ENCODE results near the gene SDCCAG8.
"Not testable (repeated sequence)": the region's sequence is repeated elsewhere in the genome, so short reads cannot be mapped to it uniquely, and the experiment has no call there.

Gene SDCCAG8
- long read RNA-seq, donor 1, partial matches to known transcripts, result 0 of 1 reads
- long read RNA-seq, donor 1, other reads (novel, unspliced or antisense), result 0 of 1 reads
- long read RNA-seq, donor 2, partial matches to known transcripts, result 0 of 1 reads
- long read RNA-seq, donor 2, other reads (novel, unspliced or antisense), result 0 of 1 reads
- long read RNA-seq, donor 3, result 0 reads
- long read RNA-seq, donor 4, partial matches to known transcripts, result 5 of 16 reads
- long read RNA-seq, donor 4, other reads (novel, unspliced or antisense), result 7 of 16 reads
- long read RNA-seq, donor 5, partial matches to known transcripts, result 0 of 10 reads
- long read RNA-seq, donor 5, other reads (novel, unspliced or antisense), result 8 of 10 reads
- long read RNA-seq, donor 6, partial matches to known transcripts, result 0 of 5 reads
- long read RNA-seq, donor 6, other reads (novel, unspliced or antisense), result 5 of 5 reads
- long read RNA-seq, donor 7, partial matches to known transcripts, result 0 of 3 reads
- long read RNA-seq, donor 7, other reads (novel, unspliced or antisense), result 0 of 3 reads
- long read RNA-seq, donor 8, partial matches to known transcripts, result 0 of 1 reads
- long read RNA-seq, donor 8, other reads (novel, unspliced or antisense), result 0 of 1 reads

DNA sequence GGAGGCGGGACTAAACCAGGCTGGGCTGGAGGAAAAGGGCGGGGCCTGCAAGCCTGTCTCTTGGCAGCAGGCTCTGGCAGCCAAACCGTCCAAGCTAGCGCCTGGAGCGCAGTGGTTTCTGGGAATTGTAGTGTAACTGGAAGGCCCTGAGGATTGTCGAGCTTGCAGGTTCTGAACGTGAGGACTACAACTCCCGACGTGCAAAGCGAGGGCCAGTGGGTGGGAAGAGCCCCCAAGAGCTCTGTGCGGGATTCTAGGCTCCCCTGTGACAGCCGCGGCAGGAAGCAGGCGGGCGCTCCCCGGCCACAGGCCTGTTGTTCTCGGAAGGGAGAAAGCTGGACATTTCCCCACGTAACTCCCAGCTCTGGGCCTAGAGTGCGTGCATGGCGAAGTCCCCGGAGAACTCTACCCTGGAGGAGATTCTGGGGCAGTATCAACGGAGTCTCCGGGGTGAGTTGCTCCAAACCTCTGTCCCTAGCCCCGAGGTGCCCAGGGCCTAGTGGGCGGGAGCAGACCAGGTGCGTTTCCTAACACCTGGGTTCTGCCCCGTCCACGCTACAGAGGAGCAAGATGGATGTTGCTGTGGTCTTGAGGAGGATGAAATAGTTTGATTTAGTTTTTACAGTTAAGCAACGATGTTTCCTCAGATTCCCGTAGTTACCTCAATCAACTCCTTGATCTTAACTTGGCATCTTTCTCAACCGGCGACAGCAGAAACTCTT is at the start of gene SDCCAG8:
TSS of gene SDCCAG8 (plus strand) at position 251 of the 722 bp plus-strand sequence. CDS start at position 384, 133 bp downstream.
- peak; percentile 98 for DNase-seq

DNA sequence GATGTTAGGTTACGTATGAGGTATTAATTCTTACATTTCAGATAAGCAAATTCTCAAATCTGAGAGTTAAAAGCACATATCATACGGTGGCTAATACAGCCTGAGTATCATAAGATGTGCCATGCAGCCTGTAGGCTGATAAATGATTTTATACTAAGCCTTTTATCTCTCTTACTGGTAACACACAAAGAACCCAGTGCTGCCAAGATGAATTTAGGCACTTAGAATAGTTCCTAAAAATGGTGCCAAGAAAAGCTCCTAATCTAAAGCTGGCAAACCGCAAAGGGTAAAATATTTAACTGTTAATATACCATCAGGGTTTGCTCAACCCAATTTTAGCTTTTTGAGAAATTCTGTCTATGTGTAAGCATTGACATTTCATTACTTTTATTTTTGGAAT is 43.9 kb upstream of the SDCCAG8 start:
- DNase-seq, result not testable (repeated sequence)

DNA sequence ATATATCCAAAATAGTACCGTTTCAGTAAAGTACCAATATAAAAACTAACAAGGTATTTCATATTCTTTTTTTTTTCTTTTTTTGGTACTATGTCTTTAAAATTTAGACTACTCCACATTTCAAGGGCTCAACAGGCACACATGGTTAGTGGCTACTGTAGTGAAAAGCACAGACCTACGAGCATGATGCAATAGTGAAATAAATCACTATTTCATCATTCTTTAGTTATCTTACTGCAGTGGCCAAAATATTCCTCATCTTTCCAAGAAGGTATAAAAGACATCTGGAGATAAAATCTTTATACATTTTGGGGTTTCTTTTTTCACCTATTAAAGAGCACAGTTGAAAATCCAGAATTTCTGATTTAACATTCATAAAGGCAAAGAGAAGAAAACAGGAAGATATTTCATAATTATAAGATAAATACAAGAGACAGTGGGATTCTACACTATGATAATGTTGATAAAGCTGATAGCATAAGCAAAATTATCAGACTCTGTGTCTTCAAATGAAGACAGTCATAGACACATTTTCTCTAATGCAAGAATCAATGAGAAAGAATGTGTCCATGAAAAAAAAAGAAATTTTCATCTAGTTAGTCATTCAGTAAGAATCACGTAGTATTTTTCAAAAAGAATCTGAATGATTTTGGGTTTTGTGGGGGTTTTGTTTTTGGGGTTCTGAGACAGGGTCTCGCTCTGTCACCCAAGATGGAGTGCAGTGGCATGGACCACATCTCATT is 42.6 kb upstream of the SDCCAG8 start:
- DNase-seq, result no peak

DNA sequence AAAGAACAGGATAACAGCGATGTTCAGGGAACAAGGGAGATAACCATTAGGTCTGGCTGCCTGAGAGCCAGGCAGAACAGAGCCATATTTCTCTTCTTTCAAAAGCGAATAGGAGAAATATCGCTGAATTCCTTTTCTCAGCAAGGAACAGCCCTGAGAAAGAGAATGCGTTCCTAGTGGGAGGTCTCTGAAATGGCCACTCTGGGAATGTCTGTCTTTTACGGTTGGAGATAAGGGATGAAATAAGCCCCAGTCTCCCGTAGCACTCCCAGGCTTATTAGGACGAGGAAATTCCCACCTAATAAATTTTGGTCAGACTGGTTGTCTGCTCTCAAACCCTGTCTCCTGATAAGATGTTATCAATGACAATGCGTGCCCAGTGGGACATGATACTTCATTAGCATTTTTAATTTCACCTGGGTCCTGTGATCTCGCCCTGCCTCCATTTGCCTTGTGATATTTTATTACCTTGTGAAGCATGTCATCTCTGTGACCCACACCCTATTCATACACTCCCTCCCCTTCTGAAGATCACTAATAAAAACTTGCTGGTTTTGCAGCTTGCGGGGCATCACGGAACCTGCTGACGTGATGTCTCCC is 40.5 kb upstream of the SDCCAG8 start:
- DNase-seq, result not testable (repeated sequence)

DNA sequence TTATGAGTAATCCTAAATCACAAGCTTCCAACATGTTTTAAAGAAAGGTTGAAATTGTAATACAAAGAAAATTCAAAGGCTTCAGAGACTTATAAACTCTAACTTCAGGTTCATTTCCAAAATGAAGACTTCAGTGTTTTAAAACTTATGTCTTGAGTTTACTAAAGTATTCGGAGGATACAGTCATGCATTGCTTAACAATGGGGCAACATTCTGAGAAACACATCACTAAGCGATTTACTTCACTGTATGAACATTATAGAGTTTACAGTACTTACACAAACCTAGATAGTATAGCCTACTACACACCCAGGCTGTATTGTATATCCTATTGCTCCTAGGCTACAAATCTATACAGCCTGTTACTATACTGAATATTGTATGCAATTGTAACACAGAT is 39.1 kb upstream of the SDCCAG8 start:
- no peak for DNase-seq

DNA sequence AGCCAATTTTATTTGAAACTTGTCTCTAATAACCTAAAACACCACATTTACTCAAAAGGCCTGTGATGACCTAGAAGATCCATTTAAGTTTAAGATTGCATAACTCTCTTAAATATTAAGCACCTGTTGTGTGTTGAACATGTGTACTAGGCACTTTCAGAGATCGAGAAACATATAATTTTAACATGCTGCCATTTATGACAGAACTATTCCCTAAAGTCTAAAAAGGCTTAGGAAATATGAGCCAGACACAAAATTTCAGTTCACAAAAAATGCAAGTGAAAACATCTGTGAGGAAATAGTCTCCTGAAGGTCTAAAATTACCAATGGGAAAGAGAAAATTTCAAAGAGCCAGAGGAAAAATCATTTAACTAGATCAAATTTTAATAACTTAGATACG is 38.5 kb upstream of the SDCCAG8 start:
- DNase-seq, result no peak

DNA sequence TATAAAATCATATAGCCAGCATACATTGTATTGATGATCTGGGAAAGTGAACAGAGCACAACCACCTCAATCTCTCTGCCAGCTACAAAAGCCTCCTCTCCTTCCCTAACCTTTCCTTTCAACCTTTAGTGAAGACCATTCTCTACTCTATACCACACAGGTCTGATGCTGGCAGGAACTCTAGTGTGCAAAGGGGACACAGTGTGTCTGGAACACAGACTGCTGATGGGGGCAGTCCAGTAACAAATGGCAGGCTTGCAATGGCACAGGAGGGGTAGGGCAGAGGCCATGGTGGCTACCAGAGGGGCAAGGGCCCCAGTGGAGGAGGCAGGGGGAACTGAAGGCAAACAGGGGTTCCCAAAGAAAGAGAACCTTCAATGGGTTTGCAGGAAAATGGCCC is 37.8 kb upstream of the SDCCAG8 start:
- no peak for DNase-seq

DNA sequence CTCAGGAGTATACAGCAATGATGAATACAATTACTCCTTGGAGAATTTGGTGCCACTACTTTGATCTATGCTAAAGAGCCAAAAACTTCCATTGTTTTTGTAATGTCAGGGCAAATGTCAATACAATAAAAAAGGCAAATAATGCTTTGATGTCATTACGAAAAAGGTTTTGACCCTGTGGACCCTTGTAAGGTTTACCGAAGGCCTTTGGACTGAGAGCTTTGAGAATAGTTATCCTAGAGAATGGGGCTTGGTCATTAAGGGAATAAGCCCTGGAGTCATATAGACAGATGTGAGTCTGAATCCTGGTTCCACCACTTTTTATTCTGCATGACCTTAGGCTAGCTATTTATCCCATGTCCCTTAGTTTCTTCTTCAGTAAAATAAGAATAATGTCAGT is 28.2 kb upstream of the SDCCAG8 start:
- DNase-seq, result no peak

DNA sequence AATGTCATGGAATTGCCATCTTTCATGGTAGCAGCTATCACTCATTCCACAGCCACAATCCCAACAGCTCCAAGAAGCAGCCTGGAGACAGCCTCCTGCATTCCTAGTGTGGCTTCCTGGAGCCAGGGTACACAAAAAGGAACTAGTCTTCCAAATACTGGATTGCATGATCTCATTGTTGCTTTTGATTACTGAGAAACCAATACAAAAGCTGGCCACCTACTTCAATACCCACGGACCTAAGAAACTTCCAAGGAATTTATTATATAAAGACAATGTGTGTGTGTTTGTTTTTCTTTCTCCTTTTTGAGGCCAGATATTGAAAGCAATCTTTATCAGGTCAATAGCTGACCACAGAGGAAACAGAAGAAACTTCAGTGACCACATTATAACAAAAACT is 26.3 kb upstream of the SDCCAG8 start:
- no peak for DNase-seq

DNA sequence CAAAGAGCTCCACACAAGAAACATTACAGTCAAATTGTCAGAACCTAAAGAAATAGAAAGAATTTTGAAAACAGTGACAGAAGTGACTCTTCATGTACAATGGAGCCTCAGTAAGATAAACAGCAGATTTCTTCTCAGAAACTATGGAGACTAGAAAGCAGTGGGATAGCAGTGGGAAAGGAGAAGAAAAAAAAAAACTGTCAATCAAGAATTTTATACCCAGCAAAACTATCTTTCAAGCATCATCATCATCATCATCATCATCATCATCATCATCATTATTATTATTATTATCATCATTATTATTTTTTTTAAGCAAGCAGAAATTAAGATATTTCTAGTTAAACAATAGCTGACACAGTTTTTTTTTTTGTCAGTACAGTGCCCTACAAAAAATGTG is 24.9 kb upstream of the SDCCAG8 start:
- no peak for DNase-seq

DNA sequence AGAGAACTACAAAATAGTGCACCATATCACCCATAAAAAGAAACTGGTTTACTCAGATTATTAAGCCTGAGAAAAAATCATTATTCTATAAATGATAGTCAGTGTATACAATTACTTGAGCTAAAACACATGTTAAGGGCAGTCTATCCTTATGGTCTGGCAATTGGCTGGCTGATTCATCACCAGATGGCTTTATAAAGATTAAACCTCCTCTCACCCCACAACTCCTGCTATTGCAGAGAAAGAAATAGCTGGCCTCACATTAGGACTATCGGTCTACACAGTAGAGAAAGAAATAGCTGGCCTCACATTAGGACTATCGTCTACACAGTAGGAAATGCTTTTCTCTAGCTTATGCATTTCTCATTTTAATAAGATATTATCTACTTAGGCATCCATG is 21.9 kb upstream of the SDCCAG8 start:
- no peak for DNase-seq

DNA sequence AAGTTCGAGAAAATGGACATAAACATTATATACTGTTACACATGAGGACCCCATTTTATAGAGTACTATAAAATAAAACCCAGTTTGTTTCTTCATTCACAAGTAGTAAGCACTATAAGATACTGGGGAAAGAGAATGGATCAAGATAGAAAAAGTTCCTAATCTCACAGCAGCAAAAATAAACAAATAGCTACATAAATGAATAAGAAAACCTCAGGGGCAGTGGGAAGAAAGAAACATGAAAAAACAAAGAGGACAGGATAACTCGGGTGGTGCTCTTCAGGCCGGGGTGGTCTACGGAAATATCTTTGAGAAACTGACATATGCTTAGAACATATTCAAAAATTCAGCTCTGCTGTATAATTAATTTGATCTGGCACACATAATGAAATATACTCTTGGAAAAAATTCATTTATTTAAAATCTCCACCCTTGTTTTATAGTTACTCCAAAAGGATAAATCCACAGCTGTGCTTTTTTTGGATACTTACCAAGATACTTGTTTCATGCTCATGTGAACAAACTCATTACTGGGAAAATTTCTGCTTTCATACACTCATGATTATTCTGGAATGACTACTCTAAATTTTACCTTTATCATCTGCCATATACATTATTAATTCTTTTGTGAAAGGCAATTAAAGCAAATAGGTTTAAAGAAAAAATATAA is 20.7 kb upstream of the SDCCAG8 start:
- no peak for DNase-seq

DNA sequence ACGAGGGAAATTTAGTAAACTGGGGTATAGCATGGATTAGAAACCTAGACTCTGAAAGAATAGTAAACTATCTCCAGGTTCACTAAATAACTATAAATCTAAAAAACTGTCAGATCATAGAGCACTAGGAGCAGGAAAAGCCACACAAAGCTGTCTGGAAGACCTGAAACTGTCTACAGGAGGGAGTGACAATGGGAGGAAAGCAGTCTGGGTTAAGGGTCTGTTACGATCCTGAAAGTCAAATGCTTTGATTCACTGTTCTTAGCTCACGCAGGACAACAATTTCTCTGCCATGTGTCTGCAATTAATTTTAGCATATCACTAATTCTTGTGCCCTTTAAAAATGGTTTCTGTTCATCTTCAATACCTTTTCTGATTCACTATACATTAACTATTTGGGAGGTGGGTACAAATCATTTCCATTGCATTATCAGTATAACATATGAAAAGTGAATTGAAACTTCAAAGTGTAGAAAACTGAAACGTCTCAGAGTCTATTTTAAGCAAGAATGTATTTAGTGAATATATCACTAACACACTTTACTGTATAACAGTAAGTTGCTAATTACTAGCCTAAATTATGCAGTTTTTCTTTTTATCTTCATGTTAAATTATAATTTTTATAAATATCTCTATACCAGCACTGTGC is 19.1 kb upstream of the SDCCAG8 start:
- DNase-seq, result no peak

DNA sequence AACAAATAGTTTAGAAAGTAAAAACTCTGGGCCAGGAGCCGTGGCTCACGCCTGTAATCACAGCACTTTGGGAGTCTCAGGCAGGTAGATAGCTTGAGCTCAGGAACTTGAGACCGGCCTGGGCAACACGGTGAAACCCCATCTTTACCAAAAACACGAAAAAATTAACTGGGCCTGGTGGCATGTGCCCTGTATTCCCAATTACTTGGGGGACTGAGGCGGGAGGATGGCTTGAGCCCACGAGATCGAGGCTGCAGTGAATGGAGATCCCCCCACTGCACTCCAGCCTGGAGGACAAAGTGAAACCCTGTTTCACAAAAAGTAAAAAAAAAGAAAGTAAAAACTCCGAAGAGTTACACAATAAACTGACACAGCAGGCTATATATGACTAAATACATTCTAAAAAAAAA is 11.4 kb upstream of the SDCCAG8 start:
- DNase-seq, result no peak

DNA sequence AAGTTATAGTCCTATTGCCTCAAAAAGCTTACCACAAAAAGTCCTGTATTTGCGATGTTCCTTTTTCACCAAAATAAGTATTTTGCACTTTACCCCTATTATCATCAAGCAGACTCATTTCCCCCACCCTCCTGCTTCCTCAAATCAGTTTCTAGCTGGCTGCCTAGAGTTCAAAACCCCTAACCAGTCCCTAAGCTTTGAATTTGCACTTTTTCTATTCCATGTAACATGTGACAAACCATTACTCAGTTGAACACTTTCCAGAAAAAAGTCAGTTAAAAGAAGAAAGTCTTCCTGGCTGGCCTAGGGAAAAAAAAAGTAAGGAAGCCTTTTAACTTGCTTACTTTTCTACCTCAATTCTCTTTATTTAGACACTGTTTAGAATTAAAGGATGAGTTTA is 8.9 kb upstream of the SDCCAG8 start:
- no peak for DNase-seq

DNA sequence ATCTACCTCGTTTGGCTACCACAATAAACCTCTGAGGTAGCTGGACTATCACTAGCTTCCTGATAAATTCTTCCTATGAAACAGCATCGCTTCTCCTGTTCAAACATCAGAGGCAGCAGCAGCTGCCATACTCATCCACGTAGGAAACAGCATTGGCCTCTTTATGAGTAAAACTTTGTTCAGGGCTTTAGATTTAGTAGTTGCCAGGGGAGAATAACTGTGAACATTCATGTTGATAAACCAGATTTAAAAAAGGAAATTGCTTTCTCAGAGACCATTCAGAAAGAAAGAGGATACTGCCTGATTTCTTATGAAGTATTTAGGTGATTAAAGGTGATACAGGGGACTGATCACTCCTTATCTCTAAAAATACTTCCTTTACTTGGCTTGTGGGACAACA is 7.9 kb upstream of the SDCCAG8 start:
- no peak for DNase-seq

DNA sequence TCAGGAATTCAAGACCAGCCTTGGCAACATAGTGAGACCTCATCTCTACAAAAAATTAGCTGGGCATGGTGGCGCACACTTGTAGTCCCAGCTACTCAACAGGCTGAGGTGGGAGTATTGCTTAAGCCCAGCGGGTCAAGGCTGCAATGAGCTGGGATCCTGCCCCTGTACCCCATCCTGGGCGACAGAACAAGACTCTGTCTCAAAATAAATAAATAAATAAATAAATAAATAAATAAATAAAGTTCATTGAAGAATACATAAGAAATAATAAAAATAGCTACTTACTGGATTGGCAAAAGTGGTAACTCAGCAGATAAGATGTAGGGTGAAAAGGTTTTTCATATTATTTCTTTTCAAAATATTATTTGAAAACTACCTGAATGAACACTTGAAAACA is 6.6 kb upstream of the SDCCAG8 start:
- no peak for DNase-seq

DNA sequence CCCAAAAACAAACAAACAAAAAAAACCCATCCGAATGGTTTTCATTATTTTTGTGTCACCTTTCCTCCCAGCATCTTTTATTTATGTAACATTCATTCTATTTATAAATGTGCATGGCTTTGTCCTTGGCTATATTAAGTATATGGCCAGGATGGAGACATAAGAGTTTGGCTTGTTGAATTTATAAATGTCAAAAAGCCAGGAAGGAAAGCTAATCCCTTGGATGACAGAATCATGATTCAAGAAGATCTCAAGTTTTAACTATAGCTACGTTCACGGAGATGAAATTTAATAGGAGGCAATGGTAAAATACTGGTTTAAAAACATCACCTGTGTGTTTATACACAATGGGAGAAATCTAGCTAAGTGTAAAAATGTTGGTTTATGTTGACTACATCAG is 5.7 kb upstream of the SDCCAG8 start:
- no peak for DNase-seq

DNA sequence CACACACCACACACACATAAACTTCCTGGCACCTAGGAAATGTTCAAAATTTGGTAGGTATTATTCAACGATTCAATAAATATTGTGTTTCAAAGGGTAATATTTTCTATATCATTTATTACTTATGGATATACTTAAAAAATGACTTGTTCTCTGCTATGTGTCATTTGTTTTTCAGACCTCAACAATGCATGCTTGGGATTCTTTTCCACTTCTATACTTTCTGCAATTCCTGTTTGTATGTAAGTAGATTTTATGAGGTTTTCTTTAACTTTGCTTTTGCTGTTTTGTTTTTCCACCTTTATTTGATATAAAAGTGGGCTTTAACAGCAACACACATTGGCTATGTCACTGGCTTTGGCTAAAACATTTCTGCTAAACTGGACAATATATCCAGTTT is 4.3 kb upstream of the SDCCAG8 start:
- DNase-seq, result no peak

DNA sequence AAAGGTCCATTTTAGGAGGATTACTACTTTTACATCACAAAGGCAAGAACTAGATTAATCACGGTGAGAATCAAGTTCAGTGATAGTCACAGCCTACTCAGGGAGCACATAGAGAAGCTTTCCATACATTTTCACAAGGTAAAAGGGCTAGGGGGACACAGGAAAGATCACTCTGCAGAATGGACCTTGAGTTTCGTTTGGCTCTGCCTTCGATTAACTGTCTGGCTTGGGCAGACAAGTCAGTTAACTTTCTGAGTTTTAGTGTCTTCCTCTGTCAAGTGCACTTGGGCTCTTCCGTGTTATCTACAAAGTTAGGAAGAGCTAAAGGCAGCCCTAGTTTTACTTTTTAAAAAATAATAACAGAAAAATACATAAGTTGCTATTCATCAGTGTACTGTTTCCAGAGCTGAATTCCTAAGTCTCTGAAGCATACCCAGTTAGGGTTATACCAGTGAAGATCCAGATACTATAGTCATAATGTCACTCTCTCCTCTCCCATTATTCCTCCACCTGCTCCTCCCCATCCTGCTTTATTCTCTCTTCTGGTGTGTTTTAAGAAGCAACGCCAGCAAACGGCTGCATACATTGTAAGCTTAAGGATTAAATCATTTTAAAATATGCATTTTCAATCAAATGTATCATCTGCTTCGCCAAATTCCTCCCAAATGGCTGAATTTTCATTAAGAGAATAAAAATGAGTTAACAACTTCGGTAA is 2.5 kb upstream of the SDCCAG8 start:
- DNase-seq, result peak; percentile 19

DNA sequence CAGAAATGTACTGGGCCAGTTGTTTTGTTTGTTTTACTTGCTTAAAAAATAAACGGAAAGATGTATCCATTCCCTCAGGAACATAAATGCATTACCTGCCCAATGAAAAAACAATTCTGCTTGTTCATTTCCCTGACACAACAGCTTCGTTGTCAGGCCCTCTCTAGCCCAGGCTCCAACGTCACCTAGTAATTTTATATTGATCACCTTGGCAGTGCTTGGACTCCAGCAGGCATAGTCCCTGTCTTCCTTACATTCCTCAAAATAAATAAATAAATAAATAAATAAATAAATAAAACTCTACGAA is 2.0 kb upstream of the SDCCAG8 start:
- DNase-seq, result no peak

Measured in right kidney (tissue), 9 donors.